CD4-positive, alpha-beta T cell treated with Interleukin-15 for 1 hour (primary cell): ENCODE results near the gene OXNAD1.

Experiments used
- DNase-seq: peaks from one replicate; pipeline ENCODE4 v3.0.0-alpha.2; 2020

OXNAD1 gene

DNA sequence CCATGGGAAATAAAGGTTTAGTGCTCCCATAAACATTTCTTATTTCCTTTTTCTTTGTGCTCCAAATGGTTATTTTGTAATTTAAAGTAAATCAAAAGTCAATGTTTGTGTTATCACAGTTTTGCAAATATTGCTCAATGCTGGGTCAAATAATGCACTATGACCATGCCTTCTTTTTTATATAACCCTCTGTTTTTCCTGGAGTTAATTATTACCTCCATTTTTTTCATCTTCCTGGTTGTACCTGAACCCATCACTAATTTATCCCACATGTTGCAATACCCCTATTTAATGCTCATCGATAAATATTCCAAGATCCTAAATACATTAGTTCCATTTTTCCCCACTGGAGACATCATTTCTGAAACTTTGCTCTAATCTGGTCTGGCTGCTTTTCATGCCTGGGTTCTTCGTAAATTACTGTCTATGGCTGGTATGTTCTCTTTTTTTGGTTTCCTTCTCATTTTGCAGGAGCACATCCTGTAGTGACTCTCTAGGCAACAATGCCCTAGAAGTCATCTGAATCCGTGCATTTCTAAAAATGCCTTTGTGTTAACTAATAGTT is 66.4 kb downstream of the OXNAD1 start:
- no peak for DNase-seq

DNA sequence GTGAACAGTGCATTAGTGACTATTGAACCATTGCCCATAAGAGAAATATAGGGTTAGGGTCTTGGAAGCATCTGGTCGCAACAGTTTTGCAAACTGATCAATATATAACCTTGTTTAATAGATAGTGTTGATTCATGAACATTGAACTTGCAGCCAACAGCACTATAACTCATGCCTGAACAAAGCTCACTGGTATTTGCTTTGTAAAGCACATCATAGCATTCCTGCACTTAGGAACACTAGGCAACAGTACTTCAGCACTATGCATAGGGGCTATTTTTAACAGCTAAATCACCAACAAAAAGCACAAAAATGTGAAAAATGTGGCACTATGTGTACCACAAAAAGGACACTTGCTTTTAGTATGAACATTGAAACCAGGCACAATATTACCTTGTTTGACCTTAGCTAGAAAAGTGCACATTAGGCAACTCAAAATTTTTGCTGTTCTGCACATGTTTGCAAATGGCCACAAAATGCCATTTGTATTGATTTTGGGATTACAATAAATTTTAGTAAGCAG is 68.0 kb downstream of the OXNAD1 start:
- DNase-seq = no peak

- no peak for DNase-seq
Measured at GRCh38 chr3:16334909-16335308, 69.9 kb downstream of the OXNAD1 start.

DNA sequence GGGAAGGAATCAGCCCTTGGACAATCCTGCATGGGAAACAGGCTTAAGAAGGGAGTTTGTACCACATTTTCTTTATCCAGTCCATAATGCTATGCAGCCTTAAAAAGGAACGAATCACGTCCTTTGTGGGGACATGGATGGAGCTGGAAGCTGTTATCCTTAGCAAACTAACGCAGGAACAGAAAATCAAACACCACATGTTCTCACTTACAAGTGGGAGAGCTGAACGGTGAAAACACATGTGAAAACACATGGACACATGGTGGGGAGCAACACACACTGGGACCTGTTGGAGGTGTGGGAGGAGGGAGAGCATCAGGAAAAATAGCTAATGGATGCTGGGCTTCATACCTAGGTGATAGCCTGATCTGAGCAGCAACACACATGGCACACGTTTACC is 70.3 kb downstream of the OXNAD1 start:
- DNase-seq = no peak

DNA sequence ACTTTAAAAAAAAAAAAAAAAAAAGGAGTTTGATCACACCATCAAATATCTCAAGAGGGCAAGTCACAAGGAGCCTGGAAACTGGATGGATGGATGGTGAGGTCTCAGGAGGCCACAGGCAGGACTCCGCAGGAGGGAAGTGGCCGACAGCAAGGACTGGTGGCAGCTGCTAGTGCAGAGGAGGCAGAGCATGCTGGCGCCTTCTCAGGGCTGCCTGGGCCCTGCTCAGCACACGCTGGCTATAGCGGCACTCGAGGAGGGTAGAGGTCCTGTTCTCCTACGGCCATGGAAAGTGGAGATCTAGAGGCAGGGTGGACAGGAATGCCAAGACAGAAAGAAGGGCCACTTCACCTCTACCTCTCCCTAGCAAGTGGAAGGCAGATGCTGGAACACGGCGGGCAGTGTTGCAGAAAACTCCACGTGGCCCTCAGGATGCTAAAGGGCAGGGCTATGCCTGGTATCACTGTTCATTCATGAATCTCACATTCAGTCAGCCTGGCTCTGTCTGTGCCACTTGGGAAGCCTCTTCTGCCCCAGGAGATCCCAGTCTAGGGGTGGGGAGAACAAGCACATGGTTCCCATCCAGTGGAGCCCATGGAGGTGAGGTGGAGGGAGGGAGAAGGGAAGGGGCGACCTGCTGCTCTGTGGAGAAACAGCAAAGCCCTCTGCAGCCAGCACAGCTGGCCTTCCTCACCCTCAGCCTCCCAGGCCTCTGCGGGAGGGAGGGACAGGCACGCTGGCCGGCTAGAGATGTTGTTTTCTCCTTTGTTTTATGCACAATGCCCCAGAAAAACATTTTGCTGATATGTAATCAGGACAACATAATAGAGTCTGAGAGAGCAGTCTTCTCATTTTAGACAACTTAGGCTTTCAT is 71.0 kb downstream of the OXNAD1 start:
- DNase-seq = no peak

DNA sequence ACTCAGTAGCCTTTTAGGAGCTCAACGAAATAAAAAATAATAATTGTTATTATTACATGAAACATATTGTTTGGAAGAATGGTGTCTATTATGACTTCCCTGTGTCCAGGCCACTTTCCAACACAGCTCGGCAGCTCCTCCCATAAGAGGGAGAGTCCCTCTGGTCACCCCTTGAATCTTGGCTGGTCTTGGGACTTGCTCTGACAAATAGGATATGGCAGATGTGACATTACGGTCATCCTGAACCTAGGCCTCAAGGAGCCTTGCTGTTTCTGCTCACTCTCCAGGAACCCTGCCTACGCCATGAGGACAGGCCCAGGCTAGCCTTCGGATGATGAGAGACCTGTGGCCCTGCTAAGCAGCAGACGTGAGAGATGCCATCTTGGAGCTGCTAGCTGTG is 71.8 kb downstream of the OXNAD1 start:
- no peak for DNase-seq

GRCh38 chr3:16337856-16338540 is 73.0 kb downstream of the OXNAD1 start:
- peak; percentile 63 for DNase-seq

- peak; percentile 55 for DNase-seq
Measured at GRCh38 chr3:16338999-16339398, 74.0 kb downstream of the OXNAD1 start.

DNA sequence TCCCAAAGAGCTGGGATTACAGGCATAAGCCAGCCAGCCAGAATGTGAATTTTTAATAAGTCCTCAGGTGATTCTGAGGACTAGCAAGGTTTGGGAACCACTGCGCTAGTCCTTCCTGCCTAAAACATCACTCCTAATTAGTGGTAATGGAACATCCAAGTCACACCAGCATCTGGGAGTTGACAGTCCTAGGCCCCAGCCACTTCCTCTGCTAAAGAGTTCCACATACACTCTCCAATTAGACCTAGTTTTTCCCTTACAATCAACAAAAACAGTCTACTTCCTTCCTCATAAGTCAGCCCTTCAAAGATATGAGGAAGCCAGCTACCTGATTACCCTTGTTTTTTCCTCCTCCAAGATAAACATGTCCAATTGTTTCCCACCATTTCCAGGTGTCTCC is 78.1 kb downstream of the OXNAD1 start:
- no peak for DNase-seq

DNA sequence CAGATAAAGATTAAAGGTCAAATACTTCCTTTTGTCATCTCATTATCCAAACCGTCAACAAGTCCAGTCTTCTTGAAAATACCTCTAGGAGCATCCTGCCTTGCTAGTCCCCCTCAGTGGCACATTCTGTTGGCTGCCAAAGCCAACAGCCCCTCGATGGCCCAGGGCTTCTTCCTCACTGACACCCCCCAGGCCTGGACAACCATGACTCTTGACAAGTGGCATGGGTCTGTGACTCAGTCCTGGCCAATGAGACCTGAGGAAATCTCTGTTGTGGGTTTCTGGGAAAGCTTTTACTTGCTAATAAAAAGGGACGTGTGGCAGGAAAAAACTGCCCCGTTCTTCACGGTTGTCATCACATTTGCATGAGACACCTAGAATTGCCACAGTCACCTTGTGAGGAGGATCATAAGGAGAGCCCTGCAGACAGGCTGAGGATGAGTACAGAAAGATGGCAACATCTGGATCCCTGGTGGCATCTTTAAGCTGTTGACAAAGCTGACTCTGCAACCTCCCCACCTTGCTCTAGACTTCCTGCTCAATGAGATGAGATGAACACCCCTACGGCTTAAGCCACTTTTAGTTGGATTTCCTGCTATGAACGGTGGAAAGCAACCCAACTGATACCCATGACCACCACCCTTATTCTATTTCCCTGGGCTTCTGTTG is 81.5 kb downstream of the OXNAD1 start:
- no peak for DNase-seq

DNA sequence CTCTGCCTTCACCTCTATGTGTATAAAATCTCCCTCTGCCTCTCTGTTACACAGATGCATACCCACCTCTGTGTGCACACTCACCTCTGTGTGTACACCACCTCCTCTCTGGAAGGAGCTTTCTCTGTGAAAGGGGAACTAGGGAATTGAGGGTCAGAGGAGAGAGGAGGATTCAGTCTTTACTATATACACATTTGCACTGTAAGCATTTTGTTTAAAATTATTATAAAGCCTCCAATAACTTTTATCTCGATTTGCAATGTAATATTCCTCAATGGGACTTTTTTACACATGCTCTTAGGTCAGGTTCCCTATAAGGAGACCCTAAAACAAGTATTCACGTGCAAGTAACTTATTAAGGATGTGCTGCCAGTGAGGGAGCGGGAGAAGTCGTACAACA is 82.5 kb downstream of the OXNAD1 start:
- DNase-seq = no peak

GRCh38 chr3:16349986-16350596 is 85.1 kb downstream of the OXNAD1 start:
- no peak for DNase-seq

GRCh38 chr3:16350597-16351318 is 85.7 kb downstream of the OXNAD1 start:
- DNase-seq = no peak

DNA sequence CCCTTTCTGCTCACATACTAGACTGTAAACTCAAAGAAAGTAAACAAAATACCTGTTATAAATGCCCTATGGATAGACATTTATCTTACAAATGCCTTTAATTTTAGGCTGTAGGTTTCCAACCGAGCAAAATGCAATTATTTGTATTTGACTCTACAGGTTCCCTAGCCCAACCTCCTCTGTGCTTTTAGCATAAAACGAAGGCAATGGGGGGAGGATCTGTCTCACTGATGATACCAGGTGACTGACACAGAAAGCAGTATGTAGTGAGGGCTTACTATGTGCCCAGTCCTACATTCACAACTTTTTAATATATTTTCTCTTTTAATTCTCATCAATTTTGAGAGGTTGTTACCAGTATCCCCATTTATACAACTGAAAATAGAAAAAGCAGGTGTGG is 87.4 kb downstream of the OXNAD1 start:
- DNase-seq = no peak

DNA sequence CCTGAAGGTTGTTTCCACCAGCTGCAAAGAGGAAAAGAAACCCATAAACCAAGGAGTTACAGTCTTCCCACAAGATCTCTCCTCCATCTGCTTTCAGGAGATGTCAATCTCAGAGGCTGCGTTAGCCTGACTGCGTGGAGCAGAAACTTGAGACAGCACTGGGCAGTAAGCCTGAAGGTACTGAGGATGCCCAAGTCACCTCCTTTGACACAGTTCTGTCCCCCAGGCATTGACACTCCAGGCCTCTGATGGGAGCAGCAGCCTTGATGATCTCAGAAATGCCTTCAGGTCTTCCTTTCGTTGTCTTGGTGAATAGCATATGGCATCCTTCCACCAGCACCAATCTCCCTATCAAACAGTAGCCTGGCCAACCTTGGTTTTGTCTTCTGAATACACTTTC is 89.3 kb downstream of the OXNAD1 start:
- DNase-seq = no peak
